HepG2 (cell line): ENCODE measurements around the gene TUBGCP3. TPM values are rescaled to one million over a fixed set of nuclear protein-coding genes. Genes with fewer than 3 reads are reported as not detected.

Source experiments
- CBFB ChIP-seq: sonication (generic); formaldehyde crosslinking; IDR thresholded peaks from 2 replicates; pipeline ENCODE4 v1.4.0; 2020; ENCODE audit warnings: missing genetic modification reagents
- CHCHD3 ChIP-seq: sonication (generic); formaldehyde crosslinking; IDR thresholded peaks from 2 replicates; pipeline ENCODE4 v1.8.0; 2022; ENCODE audit warnings: mild to moderate bottlenecking, missing genetic modification reagents, moderate library complexity
- CHD4 ChIP-seq: fragments of 200-600 bp; sonication (generic); IDR thresholded peaks from 2 replicates; pipeline ENCODE4 v1.7.0; 2017; ENCODE audit warnings: mild to moderate bottlenecking, low read length, borderline replicate concordance
- HNF4G ChIP-seq, 2 experiments: sonication (generic) in 1 of 2; formaldehyde crosslinking in 1 of 2; IDR thresholded peaks; 2 replicates each; pipeline versions ENCODE4 v1.4.0 to v1.6.1; 2011 to 2020; ENCODE audit warnings: borderline replicate concordance in 2 of 2, low read depth in 2 of 2, mild to moderate bottlenecking in 2 of 2, low read length in 1 of 2, missing genetic modification reagents in 1 of 2, moderate library complexity in 1 of 2
- MTF2 ChIP-seq: sonication (generic); formaldehyde crosslinking; IDR thresholded peaks from 2 replicates; pipeline ENCODE4 v1.5.0; 2020; ENCODE audit warnings: missing genetic modification reagents, borderline replicate concordance
- NFATC3 ChIP-seq: sonication (generic); formaldehyde crosslinking; IDR thresholded peaks from 2 replicates; pipeline ENCODE4 v1.5.1; 2020; ENCODE audit warnings: mild to moderate bottlenecking, missing genetic modification reagents
- NFE2L1 ChIP-seq: sonication (generic); formaldehyde crosslinking; IDR thresholded peaks from 2 replicates; pipeline ENCODE4 v1.4.0; 2020; ENCODE audit warnings: missing genetic modification reagents, mild to moderate bottlenecking, borderline replicate concordance
- NFE2L2 ChIP-seq: fragments of 150-350 bp; IDR thresholded peaks from 2 replicates; pipeline ENCODE4 v1.6.1; 2014; ENCODE audit warnings: low read length
- RARA ChIP-seq: IDR thresholded peaks from 2 replicates; pipeline ENCODE4 v1.6.1; 2016; ENCODE audit warnings: missing genetic modification reagents, missing compliant biosample characterization
- ZFAT ChIP-seq: sonication (generic); formaldehyde crosslinking; conservative IDR thresholded peaks from 2 replicates; pipeline ENCODE4 v1.8.1; 2023; ENCODE audit warnings: missing genetic modification reagents, inconsistent platforms
- ZFP36L1 ChIP-seq: sonication (generic); formaldehyde crosslinking; IDR thresholded peaks from 2 replicates; pipeline ENCODE4 v1.8.0; 2022; ENCODE audit warnings: mild to moderate bottlenecking, missing genetic modification reagents, moderate library complexity
- ZNF350 ChIP-seq: sonication (generic); formaldehyde crosslinking; IDR thresholded peaks from 2 replicates; pipeline ENCODE4 v1.4.0; 2020; ENCODE audit warnings: mild to moderate bottlenecking, low read depth, missing genetic modification reagents, borderline replicate concordance
- ZNF614 ChIP-seq: IDR thresholded peaks from 2 replicates; pipeline ENCODE4 v1.6.1; 2018; ENCODE audit warnings: missing biosample characterization, missing genetic modification reagents, inconsistent platforms, borderline replicate concordance
- ZNF616 ChIP-seq: sonication (generic); formaldehyde crosslinking; IDR thresholded peaks from 2 replicates; pipeline ENCODE4 v1.5.0; 2020; ENCODE audit warnings: low read depth, mild to moderate bottlenecking, missing genetic modification reagents
- polyA plus RNA-seq, 8 experiments: library from polyadenylated mRNA; depleted of rRNA in 3 of 8; stranded (reverse) in 7 of 8; unstranded in 1 of 8; fragments of >200 nt; fragmentation: Illumina TruSeq in 4 of 8; extraction: Trizol in 4 of 8; gene quantifications; 2 replicates each; pipeline versions ENCODE4 v1.2.1 to v1.2.3, GENCODE V29; 2011 to 2016; ENCODE audit warnings: low read depth in 4 of 8, missing spikeins in 1 of 8, mixed read lengths in 1 of 8; ENCODE audit not compliant: insufficient read depth in 1 of 8
- total RNA-seq, 5 experiments: library from RNA; depleted of rRNA; stranded (reverse); fragments of >200 nt; fragmentation: Illumina TruSeq; extraction: Trizol; gene quantifications; 2 replicates each; pipeline ENCODE4 v1.2.3, GENCODE V29; 2016; ENCODE audit warnings: low read depth in 1 of 5
- TF ChIP-seq, protein P1 (sequence below), 2 experiments: sonication (generic) in 1 of 2; formaldehyde crosslinking in 1 of 2; IDR thresholded peaks; 2 replicates each; pipeline versions ENCODE4 v1.6.1 to v1.9.0; 2014 to 2022; ENCODE audit warnings: antibody characterized with exemption in 1 of 2, borderline replicate concordance in 1 of 2, inconsistent platforms in 1 of 2, low read depth in 1 of 2, missing genetic modification reagents in 1 of 2
- TF ChIP-seq, protein P2 (sequence below): sonication (generic); formaldehyde crosslinking; IDR thresholded peaks from 2 replicates; pipeline ENCODE4 v1.8.0; 2022; ENCODE audit warnings: mild to moderate bottlenecking, missing genetic modification reagents; ENCODE audit not compliant: insufficient replicate concordance
- TF ChIP-seq, protein P3 (sequence below), 2 experiments: sonication (generic) in 1 of 2; formaldehyde crosslinking in 1 of 2; IDR thresholded peaks; 2 replicates each; pipeline versions ENCODE4 v1.5.1 to v1.6.1; 2011 to 2020; ENCODE audit warnings: borderline replicate concordance in 1 of 2, low read depth in 1 of 2, low read length in 1 of 2, mild to moderate bottlenecking in 1 of 2, missing genetic modification reagents in 1 of 2, moderate library complexity in 1 of 2

TUBGCP3 gene
- total and polyA plus RNA-seq, 2 of the 13 experiments (the other 11 are each of a cell fraction or from before 2014, with no cell fraction given), result 12.6 to 15.5 TPM

DNA sequence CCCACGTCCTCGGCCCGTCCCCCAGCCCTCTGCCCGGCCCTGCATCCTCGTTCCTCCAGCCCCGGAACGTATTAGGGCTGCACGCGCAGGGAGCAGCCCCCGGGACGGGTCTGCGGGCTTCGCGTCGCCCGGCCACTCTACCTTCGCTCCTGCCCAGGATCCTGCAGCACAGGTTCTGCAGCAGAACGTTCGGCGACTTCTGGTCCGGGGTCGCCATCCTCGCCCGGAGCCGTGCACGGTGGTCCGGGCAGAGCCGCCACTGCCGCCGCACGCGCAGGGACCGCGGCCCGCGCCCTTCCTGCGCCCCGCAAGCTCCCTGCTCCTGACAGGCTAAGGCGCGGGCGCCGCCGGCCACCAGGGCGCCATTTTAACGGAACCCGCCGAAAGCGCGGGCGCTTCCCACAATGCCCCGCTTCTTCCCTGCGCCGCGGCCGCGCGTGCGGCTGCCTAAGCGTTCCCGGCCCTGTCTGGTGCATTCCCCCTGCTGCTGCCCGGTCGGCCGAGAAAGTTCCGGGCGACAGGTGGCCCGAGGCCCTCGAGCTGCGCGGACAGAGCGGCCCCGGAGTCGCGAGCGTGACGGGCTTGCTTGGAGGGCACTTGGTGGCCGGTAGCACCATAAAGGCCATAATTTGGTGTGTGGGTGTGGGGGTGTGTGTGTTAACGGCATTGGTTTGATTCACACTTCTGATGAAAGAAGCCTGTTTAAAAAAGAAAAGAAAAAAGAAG is at the start of gene TUBGCP3 (continued):
- TF ChIP-seq CHD4 (no peak), ZFP36L1 (CRISPR knock-in tag) (no peak), ZNF350 (CRISPR knock-in tag) (peak; percentile 35), CBFB (peak; percentile 75; the same call in 1 of the 2 replicates), ZFAT (CRISPR knock-in tag) (peak; percentile 94), NFE2L1 (CRISPR knock-in tag) (peak; percentile 58; the same call in 1 of the 2 replicates), RARA (CRISPR knock-in tag) (peak; percentile 55), ZNF616 (CRISPR knock-in tag) (peak; percentile 48; the same call in 1 of the 2 replicates), HNF4G (IDR thresholded peaks at IDR 0.05; ENCODE audit: borderline replicate concordance, low read depth, low read length) (no peak), HNF4G (CRISPR knock-in tag; IDR thresholded peaks at IDR 0.05; ENCODE audit: borderline replicate concordance, low read depth) (0 out of 2 replicates have a peak, but pooled peaks have one; percentile 60), NFE2L2 (no peak), MTF2 (CRISPR knock-in tag) (peak; percentile 74; the same call in 1 of the 2 replicates), NFATC3 (peak; percentile 86; the same call in 1 of the 2 replicates), CHCHD3 (peak; percentile 97), ZNF614 (CRISPR knock-in tag) (0 out of 2 replicates have a peak, but pooled peaks have one; percentile 39)
- TF ChIP-seq, protein P1, sequence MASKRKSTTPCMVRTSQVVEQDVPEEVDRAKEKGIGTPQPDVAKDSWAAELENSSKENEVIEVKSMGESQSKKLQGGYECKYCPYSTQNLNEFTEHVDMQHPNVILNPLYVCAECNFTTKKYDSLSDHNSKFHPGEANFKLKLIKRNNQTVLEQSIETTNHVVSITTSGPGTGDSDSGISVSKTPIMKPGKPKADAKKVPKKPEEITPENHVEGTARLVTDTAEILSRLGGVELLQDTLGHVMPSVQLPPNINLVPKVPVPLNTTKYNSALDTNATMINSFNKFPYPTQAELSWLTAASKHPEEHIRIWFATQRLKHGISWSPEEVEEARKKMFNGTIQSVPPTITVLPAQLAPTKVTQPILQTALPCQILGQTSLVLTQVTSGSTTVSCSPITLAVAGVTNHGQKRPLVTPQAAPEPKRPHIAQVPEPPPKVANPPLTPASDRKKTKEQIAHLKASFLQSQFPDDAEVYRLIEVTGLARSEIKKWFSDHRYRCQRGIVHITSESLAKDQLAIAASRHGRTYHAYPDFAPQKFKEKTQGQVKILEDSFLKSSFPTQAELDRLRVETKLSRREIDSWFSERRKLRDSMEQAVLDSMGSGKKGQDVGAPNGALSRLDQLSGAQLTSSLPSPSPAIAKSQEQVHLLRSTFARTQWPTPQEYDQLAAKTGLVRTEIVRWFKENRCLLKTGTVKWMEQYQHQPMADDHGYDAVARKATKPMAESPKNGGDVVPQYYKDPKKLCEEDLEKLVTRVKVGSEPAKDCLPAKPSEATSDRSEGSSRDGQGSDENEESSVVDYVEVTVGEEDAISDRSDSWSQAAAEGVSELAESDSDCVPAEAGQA (IDR thresholded peaks at IDR 0.05; ENCODE audit: low read depth), result peak; percentile 79
- TF ChIP-seq, protein P1 (CRISPR knock-in tag; IDR thresholded peaks at IDR 0.05; ENCODE audit: borderline replicate concordance), result peak; percentile 96
- TF ChIP-seq, protein P2, sequence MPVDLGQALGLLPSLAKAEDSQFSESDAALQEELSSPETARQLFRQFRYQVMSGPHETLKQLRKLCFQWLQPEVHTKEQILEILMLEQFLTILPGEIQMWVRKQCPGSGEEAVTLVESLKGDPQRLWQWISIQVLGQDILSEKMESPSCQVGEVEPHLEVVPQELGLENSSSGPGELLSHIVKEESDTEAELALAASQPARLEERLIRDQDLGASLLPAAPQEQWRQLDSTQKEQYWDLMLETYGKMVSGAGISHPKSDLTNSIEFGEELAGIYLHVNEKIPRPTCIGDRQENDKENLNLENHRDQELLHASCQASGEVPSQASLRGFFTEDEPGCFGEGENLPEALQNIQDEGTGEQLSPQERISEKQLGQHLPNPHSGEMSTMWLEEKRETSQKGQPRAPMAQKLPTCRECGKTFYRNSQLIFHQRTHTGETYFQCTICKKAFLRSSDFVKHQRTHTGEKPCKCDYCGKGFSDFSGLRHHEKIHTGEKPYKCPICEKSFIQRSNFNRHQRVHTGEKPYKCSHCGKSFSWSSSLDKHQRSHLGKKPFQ (CRISPR knock-in tag), result no peak
- TF ChIP-seq, protein P3, sequence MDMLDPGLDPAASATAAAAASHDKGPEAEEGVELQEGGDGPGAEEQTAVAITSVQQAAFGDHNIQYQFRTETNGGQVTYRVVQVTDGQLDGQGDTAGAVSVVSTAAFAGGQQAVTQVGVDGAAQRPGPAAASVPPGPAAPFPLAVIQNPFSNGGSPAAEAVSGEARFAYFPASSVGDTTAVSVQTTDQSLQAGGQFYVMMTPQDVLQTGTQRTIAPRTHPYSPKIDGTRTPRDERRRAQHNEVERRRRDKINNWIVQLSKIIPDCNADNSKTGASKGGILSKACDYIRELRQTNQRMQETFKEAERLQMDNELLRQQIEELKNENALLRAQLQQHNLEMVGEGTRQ (IDR thresholded peaks at IDR 0.05; ENCODE audit: low read depth, low read length), result no peak
- TF ChIP-seq, protein P3 (CRISPR knock-in tag; IDR thresholded peaks at IDR 0.05; ENCODE audit: borderline replicate concordance), result no peak
